HG02981 (cell line): ENCODE data around the gene COX5A.
A peak's percentile ranks its signal among the peaks of the same experiment; 100 is the strongest.
"Not testable (repeated sequence)": the region's sequence is repeated elsewhere in the genome, so short reads cannot be mapped to it uniquely, and the experiment has no call there.

Experiments
- ATAC-seq: cut with Tn5 transposase; IDR thresholded peaks from one replicate; pipeline ENCODE4 v1.9.1; 2021; ENCODE audit warnings: mild to moderate bottlenecking, moderate library complexity; ENCODE audit not compliant: unreplicated experiment

COX5A gene

GRCh38 chr15:74955796-74956647 lies 18.1 kb upstream of the COX5A start:
- peak; percentile 40 for ATAC-seq

GRCh38 chr15:74955017-74955416 lies 17.1 kb upstream of the COX5A start:
- ATAC-seq: no peak

- ATAC-seq: no peak
These were observed 16.6 kb upstream of the COX5A start for GRCh38 chr15:74954515-74954914.

- no peak for ATAC-seq
These were observed 13.1 kb upstream of the COX5A start for GRCh38 chr15:74951006-74951405.

- no peak for ATAC-seq
These were observed 12.4 kb upstream of the COX5A start for GRCh38 chr15:74950078-74950908.

- ATAC-seq: no peak
These were observed 642 bp downstream of the COX5A start for GRCh38 chr15:74937272-74937589.

GRCh38 chr15:74935193-74935592 lies 2.7 kb downstream of the COX5A start:
- ATAC-seq: not testable (repeated sequence)

- no peak for ATAC-seq
These were observed 4.3 kb downstream of the COX5A start for GRCh38 chr15:74933573-74933972.

GRCh38 chr15:74928771-74929198 lies 9.1 kb downstream of the COX5A start:
- no peak for ATAC-seq

GRCh38 chr15:74924525-74924924 lies 13.3 kb downstream of the COX5A start:
- ATAC-seq: no peak

- ATAC-seq: no peak
These were observed 17.4 kb downstream of the COX5A start for GRCh38 chr15:74920456-74920855.

GRCh38 chr15:74917676-74918075 lies 20.2 kb downstream of the COX5A start:
- ATAC-seq: no peak

GRCh38 chr15:74913799-74914198 lies 24.1 kb downstream of the COX5A start:
- not testable (repeated sequence) for ATAC-seq

GRCh38 chr15:74913041-74913440 lies 24.8 kb downstream of the COX5A start:
- ATAC-seq: no peak

- ATAC-seq: no peak
These were observed 29.2 kb downstream of the COX5A start for GRCh38 chr15:74908635-74909034.

GRCh38 chr15:74907163-74907870 lies 30.6 kb downstream of the COX5A start:
- peak; percentile 6 for ATAC-seq

GRCh38 chr15:74906450-74907162 lies 31.3 kb downstream of the COX5A start, which contains the start of gene FAM219B:
Gene FAM219B, minus strand, starts transcription at chr15:74906851. Its CDS starts 51 bp downstream, at chr15:74906800.
- ATAC-seq: peak; percentile 84

GRCh38 chr15:74906067-74906449 lies 31.8 kb downstream of the COX5A start:
- ATAC-seq: peak; percentile 8

GRCh38 chr15:74904190-74904805 lies 33.6 kb downstream of the COX5A start:
- no peak for ATAC-seq

- ATAC-seq: no peak
These were observed 34.2 kb downstream of the COX5A start for GRCh38 chr15:74903676-74904075.
